GM13977 (cell line): ENCODE results near the gene PROM1.

ENCODE experiments used
- DNase-seq: peaks from one replicate; pipeline ENCODE4 v3.0.0; 2012; ENCODE audit warnings: low spot score
- CTCF ChIP-seq: IDR thresholded peaks from 2 replicates; pipeline ENCODE4 v1.5.1; 2012; ENCODE audit warnings: mild to moderate bottlenecking, control low read depth; ENCODE audit not compliant: insufficient read depth; ENCODE audit errors: extremely low read depth, missing control alignments
- in situ Hi-C: fragments of 300-500 bp; cut with MboI; formaldehyde crosslinking; loops from one replicate; pipeline ENCODE4 v1.12.0; 2022; ENCODE audit warnings: low sequenced_read_pairs, low pct_unique_long_range_greater_than_20kb, mixed read lengths, inconsistent platforms; ENCODE audit not compliant: unreplicated experiment

Gene PROM1

GRCh38 chr4:16085822-16086221 is 2.0 kb upstream of the PROM1 start:
- in situ Hi-C loops, result no loop called here
- no peak for DNase-seq
- TF ChIP-seq CTCF, result no peak

DNA sequence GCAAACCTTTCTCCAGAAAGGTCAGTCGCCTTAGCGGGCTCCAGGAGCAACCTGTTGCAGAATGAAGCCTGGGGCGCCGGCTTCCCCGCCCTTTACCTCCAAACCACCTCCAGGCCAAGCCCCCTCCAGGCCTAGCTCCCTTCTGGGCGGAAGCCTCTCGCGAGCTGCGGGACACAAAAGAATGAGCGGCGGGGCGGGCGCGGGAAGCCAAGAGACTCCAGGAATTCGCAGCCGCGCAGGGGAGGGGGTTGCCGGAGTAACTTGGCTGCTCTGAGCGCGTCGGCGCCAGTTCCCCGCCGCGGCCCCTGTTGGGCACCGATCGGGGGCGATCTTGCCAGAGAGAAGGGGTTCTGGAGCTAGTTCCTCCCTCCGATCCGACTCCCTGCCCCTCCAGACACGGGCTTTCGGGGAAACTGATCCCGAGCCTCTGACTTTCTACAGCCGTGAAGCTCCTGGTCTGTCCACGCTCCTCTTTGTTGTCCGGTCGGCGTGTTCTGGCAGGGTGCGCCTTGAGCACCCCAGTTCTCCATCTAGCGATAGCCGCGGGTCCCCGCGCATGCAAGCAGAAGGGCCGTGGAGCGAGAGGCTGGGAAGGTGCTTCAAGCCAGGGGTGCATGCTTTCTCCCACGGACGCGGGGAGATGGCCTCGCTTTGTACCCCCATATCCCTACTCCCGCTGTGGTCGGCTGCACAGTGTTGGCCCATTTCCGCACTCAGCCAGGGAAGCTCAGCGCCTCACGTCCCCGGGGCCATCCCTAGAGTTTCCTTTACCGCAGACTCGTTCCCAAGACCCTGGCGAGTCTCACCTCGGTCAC is 1.2 kb downstream of the PROM1 start:
- in situ Hi-C loops, result no loop called here
- no peak for TF ChIP-seq CTCF
- peak; percentile 40 for DNase-seq

GRCh38 chr4:16082041-16082425 is 1.8 kb downstream of the PROM1 start:
- no peak for DNase-seq
- TF ChIP-seq CTCF, result no peak
- in situ Hi-C loops, result no loop called here

- in situ Hi-C loops, result no loop called here
- TF ChIP-seq CTCF, result no peak
- peak; percentile 59 for DNase-seq
These were observed 4.8 kb downstream of the PROM1 start for GRCh38 chr4:16079046-16079445.

GRCh38 chr4:16078195-16078760 is 5.5 kb downstream of the PROM1 start:
- in situ Hi-C loops, result no loop called here
- TF ChIP-seq CTCF, result no peak
- no peak for DNase-seq

- TF ChIP-seq CTCF, result no peak
- DNase-seq, result no peak
- in situ Hi-C loops, result no loop called here
These were observed 6.0 kb downstream of the PROM1 start for GRCh38 chr4:16077786-16078185.
